GM18867 (cell line): Measurements from ENCODE around the gene TMEM8B.

Experiments
- ATAC-seq: cut with Tn5 transposase; IDR thresholded peaks from one replicate; pipeline ENCODE4 v1.9.1; 2021; ENCODE audit warnings: mild to moderate bottlenecking, moderate library complexity; ENCODE audit not compliant: unreplicated experiment

The TMEM8B gene

DNA sequence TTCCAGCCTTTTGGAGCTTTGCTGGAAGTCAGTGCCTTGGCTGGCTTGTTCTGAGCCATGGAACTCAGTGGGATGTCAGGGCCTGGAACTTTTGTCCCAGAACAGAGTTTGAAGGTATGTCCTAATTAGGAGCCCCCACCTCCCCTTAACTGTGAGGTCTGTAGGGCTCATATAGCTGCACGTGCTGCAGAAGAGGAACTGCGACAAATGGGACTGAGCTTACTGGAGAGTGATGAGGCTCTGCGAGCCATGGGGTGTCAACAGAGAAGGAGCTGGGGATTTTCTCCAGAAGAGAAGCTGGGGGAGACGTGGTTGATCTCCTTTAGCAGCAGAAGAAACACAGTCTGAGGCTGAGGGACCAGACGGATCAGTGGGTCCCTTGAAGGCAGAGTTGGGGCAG is 10.9 kb downstream of the TMEM8B start:
- ATAC-seq: no peak

DNA sequence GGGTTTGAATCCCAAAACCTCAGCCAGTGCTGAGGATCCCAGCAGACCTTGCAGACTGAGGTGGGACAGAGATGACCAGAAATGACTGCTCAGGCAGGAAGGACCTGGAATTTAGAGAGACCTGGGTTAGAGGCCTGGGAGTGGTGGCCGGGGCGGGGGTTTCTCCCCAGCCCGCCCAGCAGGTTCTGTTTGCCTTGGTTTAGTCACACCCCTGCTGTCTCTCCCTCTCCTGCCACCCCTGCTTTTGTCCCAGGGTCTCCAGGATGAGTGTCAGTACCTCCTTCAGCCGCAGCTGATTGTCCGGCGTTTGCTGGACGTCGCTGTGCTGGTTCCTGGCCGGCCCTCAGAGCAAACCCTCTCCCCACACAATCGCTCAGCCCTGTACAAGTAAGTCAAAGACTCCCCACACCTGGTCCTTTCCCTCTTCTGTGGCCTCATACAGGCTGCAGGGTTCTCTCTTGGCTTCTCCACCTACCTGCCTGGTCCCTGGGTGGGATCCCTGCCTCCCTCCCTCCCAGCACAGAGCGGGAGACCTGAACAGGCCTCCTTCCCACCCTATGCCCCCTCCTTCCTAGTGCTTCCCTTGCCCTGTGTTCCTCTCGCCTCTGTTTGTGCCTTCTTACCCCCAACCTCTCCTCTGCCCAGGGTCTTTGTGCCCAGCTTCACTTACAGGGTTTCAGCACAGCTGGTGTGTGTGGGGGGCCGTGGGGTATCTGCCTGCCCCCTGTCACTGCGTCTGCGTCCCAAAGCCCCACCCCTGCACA is 12.0 kb downstream of the TMEM8B start:
- no peak for ATAC-seq

DNA sequence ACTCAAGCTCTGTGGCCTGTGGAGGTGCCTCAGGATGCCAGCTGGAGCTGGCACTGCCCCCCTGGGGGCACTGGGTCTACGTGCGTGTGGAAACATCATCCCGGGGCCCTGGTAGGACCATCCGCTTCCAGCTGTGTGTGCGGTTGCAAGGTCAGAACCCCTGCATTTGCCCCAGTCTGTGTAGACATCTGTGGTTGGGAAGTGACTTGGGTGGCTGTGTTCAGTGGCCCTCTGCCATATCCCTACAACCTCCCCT is 12.5 kb downstream of the TMEM8B start:
- ATAC-seq: no peak

DNA sequence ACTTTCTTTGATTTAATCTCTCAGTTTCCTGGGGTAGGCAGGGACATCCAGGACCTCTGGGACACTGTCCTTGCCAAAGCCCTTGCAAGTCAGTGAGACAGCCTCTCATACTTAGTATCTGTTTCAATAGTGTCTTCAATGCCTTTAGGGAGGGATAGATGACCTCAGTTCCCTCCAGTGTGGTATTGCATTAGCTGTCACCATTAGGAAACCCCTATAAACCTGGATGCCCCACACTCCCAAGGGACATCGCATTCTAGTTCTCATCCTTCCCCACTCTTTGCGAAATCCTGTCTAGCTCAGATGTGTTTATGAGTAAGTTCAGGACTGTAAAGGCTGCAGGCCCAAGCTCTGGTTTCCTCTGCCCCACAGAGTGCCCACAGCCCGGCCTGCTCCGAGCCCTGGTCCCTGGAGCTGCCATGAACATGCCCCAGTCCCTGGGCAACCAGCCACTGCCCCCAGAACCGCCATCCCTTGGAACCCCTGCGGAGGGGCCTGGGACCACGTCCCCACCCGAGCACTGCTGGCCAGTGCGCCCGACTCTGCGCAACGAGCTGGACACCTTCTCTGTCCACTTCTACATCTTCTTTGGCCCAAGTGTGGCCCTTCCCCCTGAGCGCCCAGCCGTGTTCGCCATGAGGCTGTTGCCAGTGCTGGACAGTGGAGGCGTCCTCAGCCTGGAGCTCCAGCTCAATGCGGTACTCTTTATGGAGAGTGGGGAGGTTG is 13.2 kb downstream of the TMEM8B start:
- peak; percentile 6 for ATAC-seq

DNA sequence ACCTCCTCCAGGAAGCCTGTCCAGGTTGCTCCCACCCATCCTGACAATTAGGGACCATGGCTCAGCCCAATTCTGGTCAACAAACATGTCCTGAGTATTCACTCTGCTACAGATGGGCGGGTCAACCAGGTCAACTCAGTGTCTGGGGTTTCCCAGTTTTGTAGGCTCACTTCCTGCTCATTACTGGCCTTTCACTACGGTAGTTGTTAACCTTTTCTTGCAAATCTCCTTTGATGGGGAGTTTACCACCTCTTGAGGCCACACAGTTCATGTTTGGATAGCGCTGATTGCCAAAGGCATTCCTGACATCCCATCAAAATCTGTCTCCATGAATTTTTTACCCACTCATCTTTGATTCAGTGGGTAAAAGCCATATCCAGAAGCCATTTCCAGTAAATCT is 13.8 kb downstream of the TMEM8B start:
- ATAC-seq: peak; percentile 72

DNA sequence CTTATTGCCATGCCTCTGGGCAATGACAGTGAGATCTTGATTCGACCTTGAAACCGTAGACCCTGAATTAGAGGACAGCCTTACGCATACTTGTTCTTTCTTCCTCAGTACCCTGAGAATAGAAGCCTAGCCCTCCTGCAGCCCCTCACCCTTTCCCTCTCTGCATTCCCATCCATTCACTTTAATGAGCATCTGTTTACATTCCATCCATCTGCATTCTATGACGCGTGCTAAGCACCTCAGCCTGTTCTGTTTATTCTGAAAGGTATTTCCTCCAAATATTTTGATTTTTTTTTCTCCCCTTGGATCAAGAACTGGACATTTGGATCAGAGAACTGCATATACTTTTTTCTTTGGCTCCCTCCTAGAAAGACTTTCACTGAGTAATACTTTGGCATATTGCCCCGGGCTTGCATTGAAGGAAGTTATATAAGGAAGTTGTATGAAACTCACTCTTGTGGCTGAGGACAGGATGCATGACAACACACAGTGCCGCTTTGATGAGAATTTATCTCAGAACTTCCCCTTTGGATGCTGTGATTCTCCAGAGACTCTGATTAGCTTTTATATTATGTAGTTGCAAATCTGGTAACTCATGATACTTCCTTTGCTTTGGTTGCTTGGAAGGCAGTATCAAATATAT is 15.7 kb downstream of the TMEM8B start:
- ATAC-seq: no peak

DNA sequence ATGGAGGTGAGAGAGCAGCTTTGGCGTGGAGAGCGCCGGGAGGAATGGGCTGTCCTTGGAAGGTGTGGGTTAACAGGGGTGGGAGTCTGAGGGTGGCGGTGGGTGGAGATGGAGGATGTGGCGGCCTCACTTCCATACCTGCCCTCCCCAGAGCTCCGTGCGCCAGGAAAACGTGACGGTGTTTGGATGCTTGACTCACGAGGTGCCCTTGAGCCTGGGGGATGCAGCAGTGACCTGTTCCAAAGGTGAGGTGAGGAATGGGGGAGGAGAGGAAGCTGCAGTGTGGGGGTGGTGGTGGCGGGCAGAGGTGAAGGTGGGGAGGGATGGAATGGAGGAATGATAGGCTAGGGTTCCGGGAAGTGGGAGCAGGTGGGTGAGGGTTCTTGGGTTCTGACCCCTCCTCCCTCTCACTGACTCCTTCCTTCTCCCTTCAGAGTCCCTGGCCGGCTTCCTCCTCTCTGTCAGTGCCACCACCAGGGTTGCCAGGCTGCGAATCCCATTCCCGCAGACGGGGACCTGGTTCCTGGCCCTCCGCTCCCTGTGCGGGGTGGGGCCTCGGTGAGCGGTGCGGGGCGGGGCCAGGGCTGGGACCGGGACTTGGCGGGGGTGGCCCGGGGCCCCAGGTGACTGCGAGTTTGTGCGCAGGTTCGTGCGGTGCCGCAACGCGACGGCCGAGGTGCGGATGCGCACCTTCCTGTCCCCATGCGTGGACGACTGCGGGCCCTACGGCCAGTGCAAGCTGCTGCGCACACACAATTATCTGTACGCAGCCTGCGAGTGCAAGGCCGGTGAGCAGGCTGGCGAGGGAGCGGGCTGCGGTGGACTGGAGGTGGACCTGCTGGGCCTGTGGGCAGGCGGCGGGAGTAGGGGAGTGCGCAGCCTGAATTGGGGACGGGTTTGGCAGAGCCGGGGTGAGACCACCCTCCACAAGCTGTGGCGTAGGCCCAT is 17.1 kb downstream of the TMEM8B start:
- ATAC-seq: no peak

DNA sequence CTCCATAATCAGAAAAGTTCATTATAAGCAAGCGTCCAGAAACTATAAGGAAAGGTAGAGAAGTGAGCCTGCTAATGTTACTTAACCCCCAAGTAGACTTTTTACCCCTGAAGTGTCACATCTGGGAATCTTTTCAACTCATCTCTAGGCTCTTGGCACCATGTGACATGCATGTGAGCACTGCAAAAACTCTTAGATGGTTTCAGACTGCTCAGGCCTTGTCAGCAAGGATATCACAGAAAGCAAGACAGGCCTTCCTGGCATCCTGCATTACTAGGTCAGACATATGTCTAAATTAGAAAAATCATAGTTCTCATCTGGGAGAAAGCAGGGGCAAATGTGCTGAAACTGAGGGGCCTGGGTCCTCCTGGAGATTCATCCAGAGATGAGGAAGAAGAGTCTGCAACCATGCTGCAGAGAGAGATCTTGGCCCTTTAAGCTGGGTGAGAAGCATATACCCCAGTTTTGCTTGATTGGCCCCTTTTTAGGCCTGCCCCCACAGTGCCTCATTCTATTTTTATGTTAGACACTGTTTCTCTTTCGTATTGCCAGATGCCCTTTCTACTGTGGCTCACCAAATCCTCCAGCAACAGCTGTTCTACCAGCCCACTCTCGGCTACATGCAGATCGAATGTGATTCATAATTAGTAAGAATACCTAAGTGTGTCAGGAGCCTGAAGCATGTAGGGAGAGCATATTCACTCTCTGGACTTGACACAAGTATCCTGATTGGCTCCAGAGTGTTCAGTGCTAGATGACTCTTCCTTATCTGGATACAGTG is 19.0 kb downstream of the TMEM8B start:
- peak; percentile 96 for ATAC-seq

DNA sequence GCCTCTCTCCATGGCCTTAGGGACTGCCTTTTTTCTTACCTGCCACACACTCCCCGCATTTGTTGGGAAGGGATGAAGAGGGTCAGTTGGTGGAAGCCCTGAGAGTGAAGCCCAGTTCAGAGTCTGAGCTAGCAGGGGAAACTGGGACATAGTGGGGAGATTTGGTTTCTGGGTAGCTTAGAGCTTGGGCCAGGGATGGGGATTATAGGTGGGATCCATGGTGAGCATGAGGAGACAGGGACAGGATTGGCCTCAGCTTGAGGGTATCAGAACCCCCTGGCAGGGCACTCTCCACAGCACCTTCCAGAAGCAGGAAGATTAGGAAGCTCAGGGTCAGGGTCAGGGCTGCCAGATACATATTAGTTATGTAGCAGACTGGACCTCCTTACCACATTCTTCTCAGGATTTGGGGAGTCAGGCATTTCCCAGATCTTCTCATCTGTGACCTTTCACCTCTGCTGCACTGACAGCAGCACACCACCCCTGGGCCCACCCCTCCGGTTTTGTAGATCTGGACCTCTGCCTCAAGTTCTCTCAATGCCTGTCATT is 23.3 kb downstream of the TMEM8B start:
- ATAC-seq: no peak

DNA sequence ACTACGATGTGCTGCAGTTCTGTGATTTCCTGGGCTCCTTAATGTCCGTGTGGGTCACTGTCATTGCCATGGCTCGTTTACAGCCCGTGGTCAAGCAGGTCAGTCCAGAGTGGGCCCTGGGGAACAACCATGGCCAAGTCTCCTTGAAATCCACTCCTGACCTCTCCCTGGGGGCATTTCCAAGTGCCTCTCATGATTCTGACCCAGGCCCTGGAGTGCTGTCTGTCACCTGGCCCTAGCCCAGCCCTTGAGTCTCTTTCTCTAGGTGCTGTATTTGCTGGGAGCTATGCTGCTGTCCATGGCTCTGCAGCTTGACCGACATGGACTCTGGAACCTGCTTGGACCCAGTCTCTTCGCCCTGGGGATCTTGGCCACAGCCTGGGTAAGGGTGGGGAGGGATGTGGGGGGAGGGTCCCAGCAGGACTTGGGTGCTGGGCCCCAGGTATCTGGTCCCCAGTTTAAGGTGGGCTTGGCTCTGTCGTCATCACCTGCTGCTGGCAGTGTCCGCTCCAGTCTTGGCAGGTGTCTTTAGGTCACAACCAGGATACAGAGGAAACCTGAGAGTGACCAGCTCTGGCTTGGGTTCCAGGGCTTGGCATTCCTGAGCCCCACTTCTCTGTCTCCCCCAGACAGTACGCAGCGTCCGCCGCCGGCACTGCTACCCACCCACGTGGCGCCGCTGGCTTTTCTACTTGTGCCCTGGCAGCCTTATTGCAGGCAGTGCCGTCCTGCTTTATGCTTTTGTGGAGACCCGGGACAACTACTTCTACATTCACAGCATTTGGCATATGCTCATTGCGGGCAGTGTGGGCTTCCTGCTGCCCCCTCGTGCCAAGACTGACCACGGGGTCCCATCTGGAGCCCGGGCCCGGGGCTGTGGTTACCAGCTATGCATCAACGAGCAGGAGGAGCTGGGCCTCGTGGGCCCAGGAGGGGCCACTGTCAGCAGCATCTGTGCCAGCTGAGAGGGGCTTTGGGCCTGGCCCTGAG is 24.1 kb downstream of the TMEM8B start:
- no peak for ATAC-seq

DNA sequence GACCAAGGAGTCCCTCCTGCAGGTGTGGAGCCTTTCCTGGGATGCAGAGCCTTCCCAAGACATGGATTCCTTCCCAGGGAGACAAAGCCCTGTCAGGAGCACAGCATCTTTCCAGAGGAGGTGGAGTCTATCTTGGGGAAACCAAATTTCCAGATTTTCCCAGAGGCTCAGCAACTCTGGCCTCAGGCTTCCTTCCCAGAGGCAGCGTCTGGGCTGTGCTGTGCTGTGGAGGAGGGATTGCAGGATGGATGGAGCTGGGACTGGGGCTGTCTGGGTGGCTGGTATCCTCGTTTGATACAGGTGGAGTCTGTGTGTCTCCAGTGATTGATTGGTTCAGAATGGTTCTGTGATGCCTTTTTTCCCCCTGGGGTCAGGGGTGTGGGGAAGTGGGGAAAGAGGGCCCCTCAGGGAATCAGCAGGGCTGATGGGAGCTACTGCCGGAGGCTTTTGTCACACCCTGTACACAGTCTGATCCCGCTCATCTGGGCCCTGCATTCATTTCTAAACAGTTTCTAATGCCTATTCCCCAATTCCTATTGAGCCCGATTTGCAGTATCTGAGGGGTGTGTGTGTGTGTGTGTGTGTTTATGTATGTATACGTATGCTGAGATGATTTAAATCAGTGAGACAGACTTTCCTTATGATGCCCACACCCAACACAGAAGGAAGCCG is 25.2 kb downstream of the TMEM8B start:
- ATAC-seq: no peak

DNA sequence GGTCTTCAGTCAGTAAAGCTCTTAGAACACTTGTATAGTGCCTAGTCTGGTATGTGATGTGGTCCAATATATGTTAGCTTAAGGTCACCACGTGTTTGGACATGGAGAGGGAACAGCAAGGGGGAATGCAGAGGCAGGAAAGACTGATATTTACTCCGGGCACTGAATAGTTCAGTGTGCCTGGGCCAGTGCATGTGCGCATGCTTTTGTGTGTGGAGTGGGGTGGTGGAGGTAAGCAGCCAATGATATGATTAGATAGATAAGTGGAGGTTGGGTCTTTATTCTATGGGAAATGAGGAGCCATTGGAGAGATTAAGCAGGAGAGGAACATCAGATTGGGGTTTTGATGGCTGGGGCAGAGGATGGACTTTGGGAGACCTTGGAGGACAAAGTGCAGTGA is 27.2 kb downstream of the TMEM8B start:
- no peak for ATAC-seq

DNA sequence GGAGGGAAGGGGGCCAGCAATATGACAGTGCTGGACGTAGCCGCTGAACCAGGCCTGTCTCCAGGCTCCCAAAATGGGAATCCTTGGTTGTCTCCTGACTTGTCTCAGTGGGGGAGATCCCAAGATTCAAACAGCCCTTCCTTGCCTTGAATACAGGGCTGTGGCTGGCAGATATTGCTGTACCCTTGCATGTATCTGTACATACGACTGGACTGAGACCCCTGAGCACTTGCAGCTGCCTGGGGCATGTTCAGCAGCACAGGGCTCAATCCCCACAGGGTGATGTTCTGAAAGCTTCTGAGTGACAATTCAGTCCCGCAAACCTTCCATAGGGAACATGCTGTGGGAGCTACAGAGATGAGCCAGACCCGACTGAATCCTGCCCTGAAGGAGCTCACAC is 27.9 kb downstream of the TMEM8B start:
- ATAC-seq: no peak

DNA sequence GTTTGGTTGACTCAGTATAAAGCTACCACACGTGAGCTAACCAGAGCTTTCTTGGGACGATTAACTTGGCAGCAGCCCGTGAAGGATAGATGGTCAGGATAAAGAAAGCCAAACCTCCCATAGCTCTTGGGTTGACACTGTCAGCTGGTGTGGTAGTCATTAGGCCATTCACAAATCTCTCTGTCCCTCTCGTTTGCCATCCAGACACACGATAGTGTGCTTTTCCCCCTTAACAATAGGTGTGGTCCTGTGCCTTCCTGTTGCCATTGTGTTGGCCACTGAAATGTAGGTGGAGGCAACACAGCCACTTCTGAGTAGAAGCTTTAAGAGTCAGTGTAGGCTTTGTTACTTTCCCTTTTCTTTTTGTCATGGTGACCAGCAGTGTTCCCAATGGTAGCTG is 29.4 kb downstream of the TMEM8B start:
- ATAC-seq: no peak

DNA sequence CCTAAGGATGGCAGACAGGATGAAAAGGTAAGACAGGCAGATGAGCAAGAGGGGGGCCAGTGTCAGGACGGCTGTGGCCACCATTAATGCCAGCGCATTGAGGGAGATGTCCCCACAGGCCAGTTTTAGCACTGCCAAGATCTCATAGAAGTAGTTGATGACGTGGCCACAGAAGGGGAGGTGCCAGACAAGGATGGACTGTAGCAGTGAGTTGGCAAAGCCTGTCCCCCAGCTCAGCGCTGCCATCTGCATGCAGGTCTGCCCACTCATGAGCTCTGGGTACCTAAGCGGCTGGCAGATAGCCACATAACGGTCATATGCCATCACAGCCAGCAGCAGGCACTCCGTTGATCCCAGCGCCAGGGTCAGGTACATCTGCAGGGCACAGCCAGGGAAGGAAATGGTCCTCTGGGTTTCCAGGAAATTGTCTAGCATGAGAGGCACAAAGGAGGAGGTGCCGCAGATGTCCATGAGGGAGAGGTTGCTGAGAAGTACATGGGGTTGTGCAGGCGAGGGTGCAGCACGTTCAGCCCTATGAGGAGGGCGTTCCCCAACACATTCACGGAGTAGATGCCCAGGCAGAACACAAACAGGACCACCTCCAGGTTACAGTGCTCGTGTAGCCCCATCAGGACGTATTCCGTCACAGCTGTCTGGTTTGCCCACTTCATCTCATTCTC is 30.4 kb downstream of the TMEM8B start:
- no peak for ATAC-seq

DNA sequence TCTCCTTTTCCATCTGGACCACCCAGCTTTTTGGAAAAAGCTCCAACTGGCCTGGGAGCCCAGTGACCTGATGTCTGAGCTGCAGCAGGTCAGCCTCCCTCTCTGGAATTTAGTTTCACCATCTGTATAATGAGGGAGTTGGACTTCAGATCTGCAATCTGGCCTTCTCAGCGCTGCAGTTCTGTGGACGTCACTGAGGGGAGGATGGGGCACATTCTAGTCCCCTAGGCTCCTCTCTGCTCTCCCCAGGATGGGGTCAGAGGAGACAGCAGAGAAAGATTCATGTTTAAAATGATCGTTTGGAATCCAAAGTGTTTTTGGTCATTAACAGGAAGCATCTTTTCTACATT is 30.9 kb downstream of the TMEM8B start:
- ATAC-seq: no peak

DNA sequence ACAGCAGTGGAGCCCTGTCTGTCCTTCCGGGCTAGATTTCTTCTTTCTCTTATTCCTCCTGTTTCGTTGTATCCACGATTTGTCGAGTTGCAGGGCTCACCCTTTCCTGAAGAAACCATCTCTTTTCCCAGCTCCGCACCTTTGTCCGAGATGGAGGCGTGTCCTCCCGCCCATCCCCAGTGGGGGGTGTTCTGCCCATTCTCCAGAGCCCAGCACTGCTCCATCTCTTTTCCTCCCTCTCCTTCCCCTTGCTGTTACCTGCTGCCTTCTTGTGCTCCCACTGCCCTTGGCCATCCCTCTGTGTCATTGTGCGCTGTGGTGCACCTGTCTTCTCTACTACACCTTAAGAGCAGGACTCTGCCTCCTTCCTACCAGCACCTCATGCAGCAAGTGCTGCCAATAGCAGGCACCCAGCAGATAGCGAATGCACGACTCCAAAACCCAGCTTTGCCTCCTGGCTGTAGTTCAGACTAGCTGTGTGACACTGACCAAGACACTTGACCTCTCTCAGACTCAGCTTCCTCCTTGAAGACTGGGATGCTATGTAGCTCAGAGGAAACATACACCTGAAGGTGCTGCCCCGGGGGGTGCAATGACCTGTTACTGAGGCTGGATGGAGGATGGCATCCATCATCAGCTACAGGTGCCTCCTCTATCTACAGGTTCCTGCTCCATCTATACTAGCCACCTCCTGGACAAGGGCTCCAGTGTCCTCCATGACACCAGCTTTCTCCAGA is 32.3 kb downstream of the TMEM8B start:
- no peak for ATAC-seq
